Activated naive CD4-positive, alpha-beta T cell treated with anti-CD3 and anti-CD28 coated beads, Interleukin-2, amount 50 U/mL, for 24 hours (primary cell): ENCODE results near the gene ANKRD23.
A peak's percentile ranks its signal among the peaks of the same experiment; 100 is the strongest.
"Not testable (repeated sequence)": the region's sequence is repeated elsewhere in the genome, so short reads cannot be mapped to it uniquely, and the experiment has no call there.

ENCODE experiments used
- H3K27ac Mint-ChIP-seq: one replicate; pipeline ENCODE4 v1.8.0; 2021; ENCODE audit warnings: mild to moderate bottlenecking, mixed read lengths
- H3K27me3 Mint-ChIP-seq: one replicate; pipeline ENCODE4 v1.8.0; 2021; ENCODE audit warnings: mixed read lengths
- H3K36me3 Mint-ChIP-seq: one replicate; pipeline ENCODE4 v1.8.0; 2021; ENCODE audit warnings: mixed read lengths
- H3K4me1 Mint-ChIP-seq: one replicate; pipeline ENCODE4 v1.8.0; 2021; ENCODE audit warnings: mixed read lengths
- H3K4me3 Mint-ChIP-seq: one replicate; pipeline ENCODE4 v1.8.0; 2021; ENCODE audit warnings: mild to moderate bottlenecking, mixed read lengths
- H3K9me3 Mint-ChIP-seq: one replicate; pipeline ENCODE4 v1.8.0; 2021; ENCODE audit warnings: mixed read lengths

ANKRD23 gene

DNA sequence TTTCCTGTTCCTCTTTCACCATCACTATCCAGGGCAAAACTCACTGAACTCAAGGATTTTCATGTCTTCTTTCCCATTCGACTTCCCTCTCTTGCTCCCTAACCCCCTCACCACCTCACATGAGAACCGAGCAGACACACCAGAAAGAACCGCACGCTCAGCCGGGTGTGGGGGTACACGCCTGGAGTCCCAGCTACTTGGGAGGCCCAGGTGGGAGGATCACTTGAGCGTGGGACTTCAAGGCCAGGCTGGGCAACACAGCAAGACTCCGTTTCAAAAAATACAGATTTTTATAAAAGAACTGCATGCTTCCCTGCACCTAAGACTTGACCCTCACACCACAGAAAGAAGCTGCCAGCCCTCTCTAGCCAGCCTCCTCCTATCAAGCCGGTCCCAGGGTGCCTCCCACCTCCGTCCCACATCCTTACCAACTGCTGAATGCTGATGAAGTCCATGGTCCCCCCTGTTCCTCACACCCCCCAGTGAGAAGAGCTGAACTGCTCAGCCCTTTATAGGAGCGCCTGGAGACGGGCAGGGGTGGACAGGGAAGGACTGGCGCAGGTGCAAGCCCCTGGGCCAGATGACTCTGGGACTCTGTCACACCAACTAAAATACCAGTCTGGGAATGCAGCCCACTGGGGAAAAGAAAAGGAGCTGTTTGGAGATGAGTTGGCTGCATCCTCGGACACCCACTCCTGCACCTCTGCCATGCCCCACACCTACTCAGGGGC lies at the start of gene ANKRD23:
Gene ANKRD23, minus strand, starts transcription at position 484 of the 731 bp plus-strand sequence. Its CDS starts 29 bp downstream, at position 455.
- H3K9me3 Mint-ChIP-seq, result no peaks in the 10 kb centered on the region
- no peaks in the 10 kb centered on the region for H3K27me3 Mint-ChIP-seq
- H3K36me3 Mint-ChIP-seq, result peaks cover 4% of the 10 kb centered on the region
- peaks cover 8% of the 10 kb centered on the region for H3K4me1 Mint-ChIP-seq
- H3K4me3 Mint-ChIP-seq, result no peak within 1 kb of the TSS
- no peak within 1 kb of the TSS for H3K27ac Mint-ChIP-seq

GRCh38 chr2:96891591-96892333 lies 47.9 kb upstream of the ANKRD23 start:
- peak overlapping the region; percentile 66 for H3K4me3 Mint-ChIP-seq
- no peaks in the 10 kb centered on the region for H3K9me3 Mint-ChIP-seq
- no peaks in the 10 kb centered on the region for H3K27me3 Mint-ChIP-seq
- H3K4me1 Mint-ChIP-seq, result peaks cover 81% of the 10 kb centered on the region
- H3K27ac Mint-ChIP-seq, result peak overlapping the region; percentile 91
- H3K36me3 Mint-ChIP-seq, result no peaks in the 10 kb centered on the region

- Mint-ChIP-seq H3K36me3 (no peaks in the 10 kb centered on the region), H3K4me3 (peak overlapping the region; percentile 66), H3K27me3 (no peaks in the 10 kb centered on the region), H3K27ac (peak overlapping the region; percentile 30), H3K4me1 (peaks cover 74% of the 10 kb centered on the region), H3K9me3 (no peaks in the 10 kb centered on the region)
These were observed 47.0 kb upstream of the ANKRD23 start for GRCh38 chr2:96890726-96891385.

GRCh38 chr2:96890252-96890651 lies 46.4 kb upstream of the ANKRD23 start:
- peaks cover 68% of the 10 kb centered on the region for H3K4me1 Mint-ChIP-seq
- no peaks in the 10 kb centered on the region for H3K27me3 Mint-ChIP-seq

DNA sequence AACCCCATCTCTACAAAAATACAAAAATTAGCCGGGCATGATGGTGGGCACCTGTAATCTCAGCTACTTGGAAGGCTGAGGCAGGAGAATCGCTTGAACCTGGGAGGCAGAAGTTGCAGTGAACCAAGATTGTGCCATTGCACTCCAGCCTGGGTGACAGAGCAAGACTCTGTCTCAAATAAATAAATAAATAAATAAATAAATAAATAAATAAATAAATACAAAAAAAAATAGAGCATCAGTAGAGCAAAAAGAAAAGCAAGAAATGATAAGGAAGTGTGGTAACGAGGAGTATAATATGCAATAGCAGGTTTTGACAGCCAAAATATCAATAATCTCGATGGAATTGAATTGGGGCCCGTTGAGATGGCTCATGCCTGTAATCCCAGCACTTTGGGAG lies 45.7 kb upstream of the ANKRD23 start:
- not testable (repeated sequence) for H3K9me3 Mint-ChIP-seq, H3K27me3 Mint-ChIP-seq, H3K27ac Mint-ChIP-seq, H3K4me3 Mint-ChIP-seq, H3K36me3 Mint-ChIP-seq
- H3K4me1 Mint-ChIP-seq, result peaks cover 63% of the 10 kb centered on the region

More at GRCh38 chr2:96890252-96890651, 46.4 kb upstream of the ANKRD23 start:
- H3K27ac Mint-ChIP-seq, result no peak overlapping the region
- H3K4me3 Mint-ChIP-seq, result no peak overlapping the region
- no peaks in the 10 kb centered on the region for H3K9me3 Mint-ChIP-seq
- H3K36me3 Mint-ChIP-seq, result no peaks in the 10 kb centered on the region

- Mint-ChIP-seq H3K27me3 (no peaks in the 10 kb centered on the region), H3K9me3 (no peaks in the 10 kb centered on the region), H3K4me3 (peak overlapping the region; percentile 44), H3K4me1 (peaks cover 58% of the 10 kb centered on the region), H3K36me3 (no peaks in the 10 kb centered on the region), H3K27ac (no peak overlapping the region)
These were observed 44.5 kb upstream of the ANKRD23 start for GRCh38 chr2:96888072-96889011.

DNA sequence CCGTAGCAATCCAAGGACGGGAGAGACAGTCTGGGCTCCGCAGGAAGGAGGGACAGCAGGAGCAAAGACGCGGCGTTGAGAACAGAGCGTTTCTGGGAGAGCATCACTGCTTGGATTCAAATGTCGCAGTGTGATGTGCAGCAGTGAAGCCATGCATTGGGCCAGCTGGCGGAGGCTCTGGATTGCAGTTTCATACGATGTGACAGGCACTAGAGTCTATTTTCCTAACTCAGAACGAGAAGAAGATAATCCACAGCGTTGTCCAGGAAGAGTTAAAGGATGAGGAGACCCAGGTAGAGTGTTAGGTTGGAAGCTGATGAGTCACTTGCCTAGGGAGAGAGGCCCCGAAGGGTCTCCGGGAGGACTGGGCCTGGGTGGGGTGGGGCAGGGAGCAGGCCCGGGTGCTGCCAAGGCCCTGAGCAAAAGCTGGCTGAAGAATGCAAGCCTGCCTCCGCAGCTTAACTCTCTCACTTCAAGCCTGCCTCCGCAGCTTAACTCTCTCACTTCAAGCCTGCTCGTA lies 43.7 kb upstream of the ANKRD23 start:
- peak overlapping the region; percentile 5 for H3K27ac Mint-ChIP-seq
- H3K27me3 Mint-ChIP-seq, result no peaks in the 10 kb centered on the region
- no peaks in the 10 kb centered on the region for H3K36me3 Mint-ChIP-seq
- H3K9me3 Mint-ChIP-seq, result no peaks in the 10 kb centered on the region
- no peak overlapping the region for H3K4me3 Mint-ChIP-seq
- peaks cover 50% of the 10 kb centered on the region for H3K4me1 Mint-ChIP-seq

DNA sequence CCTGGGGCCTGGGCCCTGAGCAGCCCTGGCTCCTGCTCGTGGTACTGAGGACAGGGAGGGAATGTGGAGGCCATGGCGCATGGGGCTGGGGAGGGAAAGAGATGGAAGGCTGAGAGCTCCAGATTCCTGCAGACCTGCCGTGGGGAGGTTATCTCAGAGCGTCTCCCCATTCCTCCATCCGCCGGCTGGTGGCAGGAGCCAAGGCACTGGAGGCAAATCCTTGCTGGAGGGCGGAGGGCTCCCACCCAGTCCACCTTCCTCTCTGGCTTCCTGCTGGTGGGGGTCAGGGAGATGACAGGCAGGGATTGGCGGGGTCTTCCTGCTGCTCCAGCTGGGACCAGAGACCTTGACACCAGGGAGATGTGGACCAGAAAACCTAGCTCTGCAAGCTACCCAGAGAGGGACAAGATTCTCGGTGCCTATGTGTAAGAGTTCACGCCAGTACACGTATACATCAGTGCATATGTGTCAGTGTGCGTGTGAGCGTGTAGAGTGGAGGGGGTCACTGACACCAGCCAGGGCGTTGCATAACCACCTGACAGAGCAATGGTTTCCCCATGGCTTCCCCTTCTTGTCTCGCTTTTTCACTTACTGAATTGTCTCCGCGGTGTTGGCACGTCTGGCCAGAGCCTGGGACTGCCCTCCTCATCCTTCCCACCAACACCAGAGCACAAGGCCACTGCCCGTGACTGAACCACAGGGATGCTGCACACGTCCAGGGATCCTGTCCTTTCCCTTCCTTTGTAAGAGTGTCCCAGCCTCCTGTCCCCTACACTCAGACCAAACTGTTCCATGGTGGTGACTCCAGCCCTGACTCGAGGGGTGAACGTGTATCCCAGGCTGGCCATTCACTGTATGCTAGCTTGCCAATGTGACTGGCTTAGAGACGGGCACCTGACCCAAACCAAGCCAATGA lies 41.9 kb upstream of the ANKRD23 start:
- Mint-ChIP-seq H3K4me1 (peaks cover 32% of the 10 kb centered on the region), H3K27me3 (no peaks in the 10 kb centered on the region), H3K9me3 (no peaks in the 10 kb centered on the region), H3K4me3 (no peak overlapping the region), H3K27ac (peak overlapping the region; percentile 59), H3K36me3 (no peaks in the 10 kb centered on the region)

- H3K27ac Mint-ChIP-seq, result no peak overlapping the region
- H3K36me3 Mint-ChIP-seq, result no peaks in the 10 kb centered on the region
- no peaks in the 10 kb centered on the region for H3K27me3 Mint-ChIP-seq
- H3K4me3 Mint-ChIP-seq, result no peak overlapping the region
- H3K9me3 Mint-ChIP-seq, result no peaks in the 10 kb centered on the region
- H3K4me1 Mint-ChIP-seq, result peaks cover 26% of the 10 kb centered on the region
These were observed 40.7 kb upstream of the ANKRD23 start for GRCh38 chr2:96884299-96885094.

- peaks cover 15% of the 10 kb centered on the region for H3K4me1 Mint-ChIP-seq
- no peak overlapping the region for H3K4me3 Mint-ChIP-seq
- H3K27me3 Mint-ChIP-seq, result no peaks in the 10 kb centered on the region
- no peak overlapping the region for H3K27ac Mint-ChIP-seq
- no peaks in the 10 kb centered on the region for H3K9me3 Mint-ChIP-seq
- H3K36me3 Mint-ChIP-seq, result no peaks in the 10 kb centered on the region
These were observed 39.5 kb upstream of the ANKRD23 start for GRCh38 chr2:96883306-96883705.

DNA sequence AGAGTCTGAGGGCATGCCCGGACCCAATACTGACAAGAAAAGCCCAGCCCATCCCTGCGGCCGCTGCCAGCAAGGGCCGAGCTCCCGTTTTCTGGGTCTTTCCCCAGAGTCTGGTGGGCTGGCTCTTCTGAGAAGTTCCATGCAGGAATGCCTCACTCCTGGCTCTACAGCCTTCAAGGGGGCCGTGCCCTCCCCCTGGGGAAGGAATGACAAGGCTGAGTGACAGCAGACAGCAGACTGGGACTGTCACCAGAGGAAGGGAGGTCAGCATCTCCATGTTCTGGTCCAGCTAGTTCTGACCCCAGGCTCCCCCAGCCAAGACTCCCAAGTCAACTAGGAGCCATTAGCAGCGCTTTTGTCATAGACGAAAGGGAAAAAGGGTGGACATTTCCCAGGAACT lies 39.1 kb upstream of the ANKRD23 start:
- Mint-ChIP-seq H3K27me3 (no peaks in the 10 kb centered on the region), H3K4me3 (no peak overlapping the region), H3K27ac (no peak overlapping the region), H3K4me1 (peaks cover 11% of the 10 kb centered on the region), H3K9me3 (no peaks in the 10 kb centered on the region), H3K36me3 (no peaks in the 10 kb centered on the region)

DNA sequence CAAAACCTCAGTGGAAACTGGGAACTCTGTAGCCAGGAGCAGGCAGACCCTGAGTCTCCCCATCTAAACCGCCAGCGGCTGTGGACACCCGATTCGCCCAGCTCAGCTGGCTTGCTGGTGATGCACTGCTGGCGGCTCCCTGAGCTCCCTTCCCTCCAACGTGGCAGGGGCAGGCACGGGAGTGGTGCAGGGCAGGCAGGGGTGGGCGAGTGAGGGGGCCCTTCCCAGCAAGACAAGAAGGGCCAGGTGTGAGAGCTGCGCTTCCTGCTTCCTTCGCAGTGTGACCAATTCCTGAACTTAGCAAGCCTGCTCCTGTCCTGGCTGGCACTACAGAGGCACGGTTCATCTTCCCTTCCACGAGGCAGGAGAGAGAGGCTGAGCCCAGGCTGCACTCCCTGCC lies 38.4 kb upstream of the ANKRD23 start:
- no peaks in the 10 kb centered on the region for H3K9me3 Mint-ChIP-seq
- H3K36me3 Mint-ChIP-seq, result no peaks in the 10 kb centered on the region
- no peaks in the 10 kb centered on the region for H3K27me3 Mint-ChIP-seq
- no peak overlapping the region for H3K4me3 Mint-ChIP-seq
- peaks cover 4% of the 10 kb centered on the region for H3K4me1 Mint-ChIP-seq
- H3K27ac Mint-ChIP-seq, result no peak overlapping the region

- no peaks in the 10 kb centered on the region for H3K27me3 Mint-ChIP-seq
- H3K36me3 Mint-ChIP-seq, result no peaks in the 10 kb centered on the region
- no peak overlapping the region for H3K27ac Mint-ChIP-seq
- no peaks in the 10 kb centered on the region for H3K9me3 Mint-ChIP-seq
- H3K4me1 Mint-ChIP-seq, result peaks cover 3% of the 10 kb centered on the region
- no peak overlapping the region for H3K4me3 Mint-ChIP-seq
These were observed 37.8 kb upstream of the ANKRD23 start for GRCh38 chr2:96881349-96882195.
